GM19438 (cell line): ENCODE measurements around the gene CBARP.

Source experiments
- ATAC-seq: cut with Tn5 transposase; IDR thresholded peaks from one replicate; pipeline ENCODE4 v1.9.1; 2021; ENCODE audit warnings: low read depth; ENCODE audit not compliant: unreplicated experiment

The CBARP gene

GRCh38 chr19:1275260-1275975, 37.6 kb upstream of the CBARP start, which contains the start of gene FAM174C:
Gene FAM174C, plus strand, starts transcription at chr19:1275530. Its CDS starts 20 bp downstream, at chr19:1275550.
- peak; percentile 66 for ATAC-seq

GRCh38 chr19:1274852-1275259, 37.1 kb upstream of the CBARP start:
- no peak for ATAC-seq

- ATAC-seq, result no peak
Observed at GRCh38 chr19:1274081-1274851, 36.5 kb upstream of the CBARP start.

GRCh38 chr19:1273263-1274041, 35.6 kb upstream of the CBARP start:
- ATAC-seq, result no peak

GRCh38 chr19:1272423-1273262, 34.8 kb upstream of the CBARP start:
- ATAC-seq, result no peak

- no peak for ATAC-seq
Observed at GRCh38 chr19:1271528-1272422, 34.0 kb upstream of the CBARP start.

- ATAC-seq, result no peak
Observed at GRCh38 chr19:1270854-1271527, 33.2 kb upstream of the CBARP start.

- ATAC-seq, result no peak
Observed at GRCh38 chr19:1270213-1270853, 32.5 kb upstream of the CBARP start.

- peak; percentile 20 for ATAC-seq
Observed at GRCh38 chr19:1269478-1270212, 31.8 kb upstream of the CBARP start.

- ATAC-seq, result peak; percentile 42
Observed at GRCh38 chr19:1269065-1269477, 31.3 kb upstream of the CBARP start, which contains the start of gene CIRBP. Gene CIRBP, plus strand, starts transcription at chr19:1269332. Its CDS starts 1,602 bp downstream, at chr19:1270934.

GRCh38 chr19:1268226-1269064, 30.6 kb upstream of the CBARP start:
- ATAC-seq, result no peak

GRCh38 chr19:1267477-1268225, 29.8 kb upstream of the CBARP start:
- ATAC-seq, result no peak

GRCh38 chr19:1266916-1267476, 29.2 kb upstream of the CBARP start:
- ATAC-seq, result no peak

GRCh38 chr19:1266129-1266915, 28.5 kb upstream of the CBARP start:
- peak; percentile 20 for ATAC-seq
